ENCODE data around the gene HIVEP2.
A peak's percentile ranks its signal among the peaks of the same experiment; 100 is the strongest.

HIVEP2 gene

GRCh38 chr6:142726616-142727015, 218.4 kb downstream of the HIVEP2 start:
- no peak for DNase-seq

- DNase-seq = no peak
Observed at GRCh38 chr6:142725024-142725770, 219.8 kb downstream of the HIVEP2 start.

- DNase-seq = no peak
Observed at GRCh38 chr6:142722841-142723240, 222.1 kb downstream of the HIVEP2 start.

- no peak for DNase-seq
Observed at GRCh38 chr6:142722012-142722411, 223.0 kb downstream of the HIVEP2 start.

- no peak for DNase-seq
Observed at GRCh38 chr6:142721215-142721920, 223.6 kb downstream of the HIVEP2 start.

GRCh38 chr6:142718667-142719191, 226.2 kb downstream of the HIVEP2 start:
- DNase-seq = no peak

- no peak for DNase-seq
Observed at GRCh38 chr6:142716097-142716496, 228.9 kb downstream of the HIVEP2 start.

- DNase-seq = peak in 1 of 2 donors; percentile 38
Observed at GRCh38 chr6:142714951-142715785, 229.8 kb downstream of the HIVEP2 start.

GRCh38 chr6:142713959-142714358, 231.0 kb downstream of the HIVEP2 start:
- DNase-seq = no peak

GRCh38 chr6:142712231-142712630, 232.7 kb downstream of the HIVEP2 start:
- DNase-seq = no peak

GRCh38 chr6:142708651-142709050, 236.3 kb downstream of the HIVEP2 start:
- DNase-seq = no peak

GRCh38 chr6:142707255-142707654, 237.7 kb downstream of the HIVEP2 start:
- no peak for DNase-seq

- DNase-seq = peak in 1 of 2 donors; percentile 63
Observed at GRCh38 chr6:142706210-142706609, 238.8 kb downstream of the HIVEP2 start.

GRCh38 chr6:142705054-142705453, 239.9 kb downstream of the HIVEP2 start:
- peak in 1 of 2 donors; percentile 11 for DNase-seq

GRCh38 chr6:142702501-142703460, 242.2 kb downstream of the HIVEP2 start:
- peak; percentile 33 to 59 for DNase-seq

Data from bone marrow (tissue), 2 donors.